Ovary (tissue), 3 donors: Measurements from ENCODE around the gene USP25.

ENCODE experiments used
- EP300 ChIP-seq: sonication (generic); formaldehyde crosslinking; IDR thresholded peaks from one replicate; pipeline ENCODE4 v1.6.1; 2017; ENCODE audit warnings: antibody characterized with exemption
- POLR2A ChIP-seq: fragments of 450-650 bp; IDR thresholded peaks from one replicate; pipeline ENCODE4 v1.6.1; 2017; ENCODE audit warnings: antibody characterized with exemption, mild to moderate bottlenecking, moderate library complexity
- TF ChIP-seq, protein P1 (sequence below), 3 donors: fragments of 450-650 bp in 2 of 3; fragments of 200-600 bp in 1 of 3; IDR thresholded peaks; one replicate each; pipeline versions ENCODE4 v1.5.1 to v1.8.0; 2016 to 2022; ENCODE audit warnings: antibody characterized with exemption in 3 of 3, mild to moderate bottlenecking in 1 of 3
- donor health status: DM: no; HTN: no; CAD: no.

DNA sequence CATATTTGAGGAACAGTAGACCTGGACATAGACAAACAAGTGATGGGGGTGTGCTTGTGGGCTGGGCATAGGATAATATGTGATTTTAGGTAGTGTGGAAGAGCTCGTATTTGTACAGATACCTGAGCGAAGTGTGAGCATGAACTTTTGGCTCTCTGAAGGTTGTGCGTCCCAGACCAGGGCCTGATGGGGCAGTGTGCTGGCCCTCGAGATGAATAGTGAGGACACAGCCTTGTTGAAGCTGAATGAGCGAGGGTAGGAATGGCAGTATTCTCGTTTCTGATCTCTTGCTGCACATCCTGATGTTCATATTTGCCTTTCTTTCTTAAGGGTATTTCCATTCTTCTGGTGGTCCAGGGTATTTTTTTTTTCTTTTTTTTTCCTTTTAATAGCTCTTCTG lies 41.5 kb downstream of the USP25 start:
- TF ChIP-seq, protein P1, sequence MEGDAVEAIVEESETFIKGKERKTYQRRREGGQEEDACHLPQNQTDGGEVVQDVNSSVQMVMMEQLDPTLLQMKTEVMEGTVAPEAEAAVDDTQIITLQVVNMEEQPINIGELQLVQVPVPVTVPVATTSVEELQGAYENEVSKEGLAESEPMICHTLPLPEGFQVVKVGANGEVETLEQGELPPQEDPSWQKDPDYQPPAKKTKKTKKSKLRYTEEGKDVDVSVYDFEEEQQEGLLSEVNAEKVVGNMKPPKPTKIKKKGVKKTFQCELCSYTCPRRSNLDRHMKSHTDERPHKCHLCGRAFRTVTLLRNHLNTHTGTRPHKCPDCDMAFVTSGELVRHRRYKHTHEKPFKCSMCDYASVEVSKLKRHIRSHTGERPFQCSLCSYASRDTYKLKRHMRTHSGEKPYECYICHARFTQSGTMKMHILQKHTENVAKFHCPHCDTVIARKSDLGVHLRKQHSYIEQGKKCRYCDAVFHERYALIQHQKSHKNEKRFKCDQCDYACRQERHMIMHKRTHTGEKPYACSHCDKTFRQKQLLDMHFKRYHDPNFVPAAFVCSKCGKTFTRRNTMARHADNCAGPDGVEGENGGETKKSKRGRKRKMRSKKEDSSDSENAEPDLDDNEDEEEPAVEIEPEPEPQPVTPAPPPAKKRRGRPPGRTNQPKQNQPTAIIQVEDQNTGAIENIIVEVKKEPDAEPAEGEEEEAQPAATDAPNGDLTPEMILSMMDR (IDR thresholded peaks at IDR 0.05), result no peak
- no peak for TF ChIP-seq POLR2A
- no peak for TF ChIP-seq EP300
